IMR-90 (cell line): Measurements from ENCODE around the gene C3orf70. TPM values are rescaled to one million over a fixed set of nuclear protein-coding genes. Genes with fewer than 3 reads are reported as not detected.

Experiments
- ATAC-seq: fragments of 200-7000 bp; cut with Tn5 transposase; 2 replicates; pipeline ENCODE4 v1.9.1; 2020; ENCODE audit warnings: low read depth, mild to moderate bottlenecking, moderate library complexity
- BruUV-seq: library from RNA; stranded (reverse); fragments of 400-500 nt; replicated peaks from 2 replicates; lab custom pipeline; 2021; lab: Mats Ljungman, UMichigan
- CTCF ChIA-PET: fragments of 300-600 bp; formaldehyde crosslinking; extraction: SDS; loops from one replicate; lab custom pipeline; 2021; ENCODE audit warnings: antibody characterized with exemption; lab: Yijun Ruan, JAX
- POLR2A ChIA-PET: fragments of 300-600 bp; sonication (Branson Sonifier 250); formaldehyde crosslinking; loops from one replicate; lab custom pipeline; 2022; ENCODE audit warnings: antibody characterized with exemption; ENCODE audit not compliant: unreplicated experiment; lab: Charles Lee
- DNase-seq: peaks from one replicate; pipeline ENCODE4 v3.0.0; 2013
- H2AFZ ChIP-seq: replicated peaks from 2 replicates; pipeline ENCODE3; 2013; ENCODE audit warnings: low read length, mild to moderate bottlenecking; ENCODE audit not compliant: poor library complexity
- H2AK5ac ChIP-seq: 2 replicates; pipeline ENCODE4 v1.6.1; 2013; ENCODE audit warnings: low read depth, low read length, inconsistent platforms
- H2AK9ac ChIP-seq: replicated peaks from 2 replicates; pipeline ENCODE3; 2013; ENCODE audit warnings: mild to moderate bottlenecking, low read depth, low read length, moderate library complexity; ENCODE audit not compliant: poor library complexity
- H2BK120ac ChIP-seq: 2 replicates; pipeline ENCODE4 v1.6.1; 2013; ENCODE audit warnings: low read depth, low read length, inconsistent platforms
- H2BK15ac ChIP-seq: 3 replicates; pipeline ENCODE4 v1.6.1; 2013; ENCODE audit warnings: low read depth, low read length, inconsistent platforms
- H2BK20ac ChIP-seq: 2 replicates; pipeline ENCODE4 v1.6.1; 2013; ENCODE audit warnings: low read depth, mild to moderate bottlenecking, inconsistent platforms, low read length, moderate library complexity
- H2BK5ac ChIP-seq: 2 replicates; pipeline ENCODE4 v1.6.1; 2013; ENCODE audit warnings: mild to moderate bottlenecking, low read depth, low read length, inconsistent platforms; ENCODE audit not compliant: poor library complexity, severe bottlenecking
- H3K14ac ChIP-seq: replicated peaks from 2 replicates; pipeline ENCODE4 v1.6.1; 2013; ENCODE audit warnings: low read depth, low read length, inconsistent platforms
- H3K18ac ChIP-seq: 2 replicates; pipeline ENCODE4 v1.6.1; 2013; ENCODE audit warnings: low read depth, low read length, control low read depth
- H3K23ac ChIP-seq: 2 replicates; pipeline ENCODE4 v1.6.1; 2013; ENCODE audit warnings: low read depth, low read length, inconsistent platforms
- H3K27ac ChIP-seq: 2 replicates; pipeline ENCODE4 v1.5.1; 2013; ENCODE audit warnings: mild to moderate bottlenecking, control low read depth, low read length; ENCODE audit not compliant: insufficient read depth
- H3K27me3 ChIP-seq: 2 replicates; pipeline ENCODE4 v1.6.1; 2013; ENCODE audit warnings: low read length; ENCODE audit not compliant: control insufficient read depth, insufficient read depth
- H3K36me3 ChIP-seq: 2 replicates; pipeline ENCODE4 v1.6.1; 2013; ENCODE audit warnings: low read length, mixed read lengths; ENCODE audit not compliant: control insufficient read depth, insufficient read depth
- H3K4ac ChIP-seq: 2 replicates; pipeline ENCODE4 v1.6.1; 2013; ENCODE audit warnings: low read depth, low read length, inconsistent platforms
- H3K4me1 ChIP-seq: 2 replicates; pipeline ENCODE4 v1.6.1; 2013; ENCODE audit warnings: low read length, mixed read lengths; ENCODE audit not compliant: control insufficient read depth, insufficient read depth
- H3K4me2 ChIP-seq: 2 replicates; pipeline ENCODE4 v1.6.1; 2013; ENCODE audit warnings: low read depth, mild to moderate bottlenecking, control low read depth, low read length, moderate library complexity
- H3K4me3 ChIP-seq: 2 replicates; pipeline ENCODE4 v1.5.1; 2013; ENCODE audit warnings: low read depth, mild to moderate bottlenecking, control low read depth, low read length, moderate library complexity; ENCODE audit not compliant: insufficient read depth
- H3K56ac ChIP-seq: 2 replicates; pipeline ENCODE4 v1.6.1; 2013; ENCODE audit warnings: low read length, inconsistent platforms; ENCODE audit not compliant: insufficient read depth; ENCODE audit errors: extremely low read depth
- H3K79me1 ChIP-seq, 2 experiments: 2 replicates each; pipeline ENCODE4 v1.6.1; 2013; ENCODE audit warnings: low read length in 2 of 2, inconsistent platforms in 1 of 2, low read depth in 1 of 2
- H3K9ac ChIP-seq: 2 replicates; pipeline ENCODE4 v1.6.1; 2013; ENCODE audit warnings: low read depth, low read length, control low read depth
- H3K9me1 ChIP-seq: 2 replicates; pipeline ENCODE4 v1.6.1; 2013; ENCODE audit warnings: low read length, inconsistent platforms; ENCODE audit not compliant: insufficient read depth
- H3K9me3 ChIP-seq: 2 replicates; pipeline ENCODE4 v1.6.1; 2013; ENCODE audit warnings: low read length; ENCODE audit not compliant: control insufficient read depth, insufficient read depth
- H4K20me1 ChIP-seq: 2 replicates; pipeline ENCODE4 v1.6.1; 2013; ENCODE audit warnings: low read length, inconsistent platforms; ENCODE audit not compliant: insufficient read depth
- H4K5ac ChIP-seq: 2 replicates; pipeline ENCODE4 v1.6.1; 2013; ENCODE audit warnings: mild to moderate bottlenecking, low read depth, low read length, control low read depth
- H4K8ac ChIP-seq, 2 experiments: 2 replicates each; pipeline ENCODE4 v1.6.1; 2013; ENCODE audit warnings: low read depth in 2 of 2, low read length in 2 of 2, control low read depth in 1 of 2, inconsistent platforms in 1 of 2
- H4K91ac ChIP-seq: 2 replicates; pipeline ENCODE4 v1.6.1; 2013; ENCODE audit warnings: low read depth, low read length, inconsistent platforms; ENCODE audit not compliant: insufficient read depth
- BHLHE40 ChIP-seq: fragments of 150-350 bp; IDR thresholded peaks from 2 replicates; pipeline ENCODE4 v1.6.1; 2016; ENCODE audit warnings: mild to moderate bottlenecking, low read depth, low read length
- CEBPB ChIP-seq: IDR thresholded peaks from 2 replicates; pipeline ENCODE4 v1.6.1; 2012; ENCODE audit warnings: low read depth, low read length, improper control_type of control experiment
- CHD1 ChIP-seq: IDR thresholded peaks from 2 replicates; pipeline ENCODE4 v1.6.1; 2012; ENCODE audit warnings: low read depth, low read length, improper control_type of control experiment
- ELK1 ChIP-seq: fragments of 150-350 bp; IDR thresholded peaks from 2 replicates; pipeline ENCODE4 v1.6.1; 2016; ENCODE audit warnings: low read depth, mild to moderate bottlenecking, low read length, moderate library complexity, borderline replicate concordance
- FOS ChIP-seq: fragments of 150-350 bp; IDR thresholded peaks from 2 replicates; pipeline ENCODE4 v1.6.1; 2016; ENCODE audit warnings: low read depth, low read length
- MAFK ChIP-seq: IDR thresholded peaks from 2 replicates; pipeline ENCODE4 v1.6.1; 2012; ENCODE audit warnings: low read depth, low read length, improper control_type of control experiment
- MAZ ChIP-seq: IDR thresholded peaks from 2 replicates; pipeline ENCODE4 v1.6.1; 2012; ENCODE audit warnings: low read depth, mild to moderate bottlenecking, low read length, improper control_type of control experiment, moderate library complexity, borderline replicate concordance
- MXI1 ChIP-seq: IDR thresholded peaks from 2 replicates; pipeline ENCODE4 v1.6.1; 2012; ENCODE audit warnings: low read depth, mild to moderate bottlenecking, low read length, moderate library complexity, borderline replicate concordance
- NFE2L2 ChIP-seq: fragments of 150-350 bp; IDR thresholded peaks from 2 replicates; pipeline ENCODE4 v1.6.1; 2016; ENCODE audit warnings: low read depth, mild to moderate bottlenecking, low read length
- POLR2A ChIP-seq: IDR thresholded peaks from 2 replicates; pipeline ENCODE4 v1.6.1; 2012; ENCODE audit warnings: mild to moderate bottlenecking, low read depth, low read length
- RCOR1 ChIP-seq: IDR thresholded peaks from 2 replicates; pipeline ENCODE4 v1.6.1; 2012; ENCODE audit warnings: mild to moderate bottlenecking, low read length, improper control_type of control experiment; ENCODE audit not compliant: insufficient replicate concordance
- RFX5 ChIP-seq: IDR thresholded peaks from 2 replicates; pipeline ENCODE4 v1.8.0; 2012; ENCODE audit warnings: low read depth, mild to moderate bottlenecking, low read length, moderate library complexity
- SMC3 ChIP-seq: fragments of 150-350 bp; IDR thresholded peaks from 2 replicates; pipeline ENCODE4 v1.6.1; 2016; ENCODE audit warnings: low read depth, mild to moderate bottlenecking, antibody characterized with exemption, low read length, moderate library complexity
- USF2 ChIP-seq: fragments of 150-350 bp; IDR thresholded peaks from 2 replicates; pipeline ENCODE4 v1.6.1; 2017; ENCODE audit warnings: mild to moderate bottlenecking, antibody characterized with exemption, low read length, low read depth
- WGBS, 2 experiments: methylation state at CpG; one replicate each; pipeline versions ENCODE4 v1.1.5 to v1.1.7; 2013; ENCODE audit warnings: missing lambda C conversion rate in 2 of 2; ENCODE audit not compliant: insufficient read length in 1 of 2; ENCODE audit errors: extremely low coverage in 2 of 2; 5-methylcytosine and 5-hydroxymethylcytosine counted together
- dilution Hi-C: fragments of 300-500 bp; cut with HindIII; formaldehyde crosslinking; loops from one replicate; pipeline ENCODE4 v1.14.3; 2018; ENCODE audit warnings: low sequenced_read_pairs; ENCODE audit not compliant: unreplicated experiment
- in situ Hi-C: fragments of 300-500 bp; cut with MboI; formaldehyde crosslinking; loops from 3 replicates; pipeline ENCODE4 v1.14.3; 2019; ENCODE audit warnings: low sequenced_read_pairs, inconsistent platforms, mixed read lengths
- intact Hi-C: fragments of 100-400 bp; cut with micrococcal nuclease; formaldehyde crosslinking; loops from 2 replicates; pipeline ENCODE4 v1.10.0; 2022
- polyA plus RNA-seq, 3 experiments: library from polyadenylated mRNA; depleted of rRNA; stranded (reverse); fragments of >200 nt; gene quantifications; 2 replicates each; pipeline ENCODE4 v1.2.3, GENCODE V29; 2012; ENCODE audit warnings: low replicate concordance in 1 of 3
- total RNA-seq: library from RNA; depleted of rRNA; stranded (reverse); fragments of >200 nt; gene quantifications from 2 replicates; pipeline ENCODE4 v1.2.3, GENCODE V29; 2012

C3orf70 gene
- total and polyA plus RNA-seq, 2 of the 4 experiments (the other 2 are of a cell fraction): 0.96 to 1.8 TPM

- H2AK9ac ChIP-seq: no peak overlapping the region
- H3K9me3 ChIP-seq: no peaks in the 10 kb centered on the region
- no peak overlapping the region for H3K4ac ChIP-seq
- H3K14ac ChIP-seq: no peak overlapping the region
- no peak overlapping the region for H4K5ac ChIP-seq
- H2BK120ac ChIP-seq: no peak overlapping the region
- no peak overlapping the region for H2BK15ac ChIP-seq
- no peak overlapping the region for H3K18ac ChIP-seq
- H2AK5ac ChIP-seq: no peak overlapping the region
- H2BK20ac ChIP-seq: no peak overlapping the region
- TF ChIP-seq NFE2L2 (no peak), POLR2A (no peak), MXI1 (no peak), BHLHE40 (no peak), RCOR1 (no peak), RFX5 (no peak), USF2 (no peak), FOS (no peak), ELK1 (no peak), MAFK (no peak), MAZ (no peak), CEBPB (no peak), CHD1 (no peak), SMC3 (no peak)
- no peaks in the 10 kb centered on the region for H3K9me1 ChIP-seq
- H3K27me3 ChIP-seq: no peaks in the 10 kb centered on the region
- H3K79me1 ChIP-seq: no peaks in the 10 kb centered on the region
- BruUV-seq: no TSS peak
- no peak overlapping the region for H2BK5ac ChIP-seq
- H3K23ac ChIP-seq: no peak overlapping the region
- CTCF ChIA-PET: no interaction called here
- dilution Hi-C loops: no loop called here
- no peak overlapping the region for H4K91ac ChIP-seq
- in situ Hi-C loops: no loop called here
- H3K27ac ChIP-seq: no peak overlapping the region
- no peak overlapping the region for H2AFZ ChIP-seq
- WGBS, 2 experiments: 93% methylated on average over 3 of the region's 13 CpGs; no CpG with 5 or more reads in 1 of the 2 experiments
- H3K4me2 ChIP-seq: no peak overlapping the region
- no peaks in the 10 kb centered on the region for H4K20me1 ChIP-seq
- no peak overlapping the region for H3K56ac ChIP-seq
- no peak overlapping the region for H3K9ac ChIP-seq
- no peaks in the 10 kb centered on the region for H3K4me1 ChIP-seq
- ATAC-seq: no peak
- H3K36me3 ChIP-seq: no peaks in the 10 kb centered on the region
- DNase-seq: no peak
- POLR2A ChIA-PET: no interaction called here
- no peak overlapping the region for H4K8ac ChIP-seq
- no peak overlapping the region for H3K4me3 ChIP-seq
- intact Hi-C loops: no loop called here
Measured at GRCh38 chr3:185075547-185075946, 77.3 kb downstream of the C3orf70 start.
